Memory B cell (primary cell): ENCODE measurements around the gene FREY1.

ENCODE experiments used
- ATAC-seq: fragments of 150-1000 bp; cut with Tn5 transposase; 2 replicates; pipeline ENCODE4 v1.10.0; 2021; ENCODE audit warnings: low read depth, mild to moderate bottlenecking, moderate library complexity
- DNase-seq, 2 donors: peaks; one replicate each; pipeline ENCODE4 v3.0.0; 2022; ENCODE audit warnings: low spot score in 2 of 2
- H3K27ac Mint-ChIP-seq: one replicate; pipeline ENCODE4 v1.8.0; 2022; ENCODE audit warnings: mild to moderate bottlenecking, moderate library complexity, mixed read lengths
- H3K27me3 Mint-ChIP-seq: one replicate; pipeline ENCODE4 v1.8.0; 2022; ENCODE audit warnings: mixed read lengths
- H3K36me3 Mint-ChIP-seq: one replicate; pipeline ENCODE4 v1.8.0; 2022; ENCODE audit warnings: mild to moderate bottlenecking, mixed read lengths
- H3K4me1 Mint-ChIP-seq: one replicate; pipeline ENCODE4 v1.8.0; 2022; ENCODE audit warnings: mixed read lengths
- H3K4me3 Mint-ChIP-seq: one replicate; pipeline ENCODE4 v1.8.0; 2022; ENCODE audit warnings: mild to moderate bottlenecking, moderate library complexity, mixed read lengths
- H3K9me3 Mint-ChIP-seq: one replicate; pipeline ENCODE4 v1.8.0; 2022; ENCODE audit warnings: mixed read lengths

FREY1 gene, protein sequence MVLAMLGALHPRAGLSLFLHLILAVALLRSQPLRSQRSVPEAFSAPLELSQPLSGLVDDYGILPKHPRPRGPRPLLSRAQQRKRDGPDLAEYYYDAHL

GRCh38 chr11:45906965-45907611 is at the start of gene FREY1:
Gene FREY1, minus strand, starts transcription at chr11:45907271. Its CDS starts 26 bp downstream, at chr11:45907245.
- DNase-seq = no peak
- ATAC-seq = no peak
- Mint-ChIP-seq H3K27me3 (no peaks in the 10 kb centered on the region), H3K36me3 (peaks cover 19% of the 10 kb centered on the region), H3K9me3 (no peaks in the 10 kb centered on the region), H3K4me3 (no peak within 1 kb of the TSS), H3K27ac (peak within 1 kb of the TSS; percentile 35), H3K4me1 (peaks cover 12% of the 10 kb centered on the region)

DNA sequence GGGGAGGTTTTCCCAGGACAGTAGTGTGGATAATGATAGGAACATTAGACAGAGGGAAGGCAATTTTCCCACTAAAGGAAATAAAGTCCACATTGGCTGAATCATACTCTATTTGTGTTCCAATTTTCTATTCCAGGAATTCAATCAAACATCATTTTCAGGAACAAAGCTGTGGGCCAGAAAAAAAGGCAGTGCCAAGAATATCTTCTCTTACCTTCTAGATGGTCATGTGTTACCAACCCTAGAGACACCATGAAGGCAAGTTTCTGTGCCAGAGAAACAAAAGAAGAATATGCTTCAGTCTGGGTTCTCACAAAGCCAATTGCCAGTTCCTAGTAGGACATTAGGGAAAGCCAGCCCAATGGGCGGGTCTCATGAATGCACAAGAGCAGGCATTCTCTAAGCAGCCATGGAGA is 42.9 kb upstream of the FREY1 start:
- H3K27me3 Mint-ChIP-seq = no peaks in the 10 kb centered on the region
- DNase-seq = no peak
- H3K9me3 Mint-ChIP-seq = no peaks in the 10 kb centered on the region
- peaks cover 20% of the 10 kb centered on the region for H3K36me3 Mint-ChIP-seq
- no peak overlapping the region for H3K4me3 Mint-ChIP-seq
- H3K4me1 Mint-ChIP-seq = no peaks in the 10 kb centered on the region
- H3K27ac Mint-ChIP-seq = no peak overlapping the region
- no peak for ATAC-seq

DNA sequence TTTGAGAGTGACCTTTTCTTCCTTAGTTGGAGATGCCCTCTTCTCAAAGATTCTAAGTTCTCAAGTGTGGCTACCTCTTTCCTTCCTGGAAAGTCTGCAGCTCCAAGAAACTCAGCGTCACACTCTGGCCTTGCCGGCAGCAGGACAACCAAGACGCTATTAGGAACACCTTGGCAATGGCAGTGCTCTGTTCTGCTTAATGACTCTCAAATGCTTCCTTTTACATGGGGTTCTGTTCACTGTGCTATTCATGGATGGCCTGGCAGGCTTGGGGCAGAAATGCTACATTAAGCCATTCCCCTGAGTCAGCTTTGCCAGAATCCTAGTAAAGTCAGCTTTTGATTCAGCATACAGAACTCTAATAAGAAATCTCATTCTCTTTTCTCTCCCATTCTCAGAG is 41.3 kb upstream of the FREY1 start:
- no peak overlapping the region for H3K27ac Mint-ChIP-seq
- no peak overlapping the region for H3K4me3 Mint-ChIP-seq
- ATAC-seq (no peak), DNase-seq (no peak)
- H3K36me3 Mint-ChIP-seq = peaks cover 23% of the 10 kb centered on the region
- no peaks in the 10 kb centered on the region for H3K9me3 Mint-ChIP-seq
- H3K4me1 Mint-ChIP-seq = no peaks in the 10 kb centered on the region
- no peaks in the 10 kb centered on the region for H3K27me3 Mint-ChIP-seq

DNA sequence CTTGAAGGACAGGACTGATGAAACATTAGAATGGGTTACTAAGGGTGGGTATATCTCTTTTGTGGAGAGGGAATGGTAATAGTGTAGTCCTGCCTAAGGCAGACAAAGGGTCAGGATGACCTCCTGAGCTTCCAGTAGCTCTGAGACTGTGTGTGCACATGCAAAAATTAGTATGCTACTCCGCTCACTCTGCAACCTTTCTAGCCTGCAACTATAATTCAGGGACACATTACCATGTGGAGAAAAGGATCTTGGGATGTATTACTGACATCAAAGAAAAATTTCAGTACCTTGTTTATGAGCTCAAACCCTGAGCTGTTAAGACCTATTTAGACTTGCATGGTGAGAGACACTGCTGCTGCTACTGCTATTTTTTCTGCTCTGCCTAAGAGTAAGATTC is 40.8 kb upstream of the FREY1 start:
- Mint-ChIP-seq H3K4me3 (no peak overlapping the region), H3K4me1 (no peaks in the 10 kb centered on the region), H3K9me3 (no peaks in the 10 kb centered on the region), H3K27ac (no peak overlapping the region), H3K36me3 (peaks cover 22% of the 10 kb centered on the region), H3K27me3 (no peaks in the 10 kb centered on the region)
- no peak for ATAC-seq
- no peak for DNase-seq

DNA sequence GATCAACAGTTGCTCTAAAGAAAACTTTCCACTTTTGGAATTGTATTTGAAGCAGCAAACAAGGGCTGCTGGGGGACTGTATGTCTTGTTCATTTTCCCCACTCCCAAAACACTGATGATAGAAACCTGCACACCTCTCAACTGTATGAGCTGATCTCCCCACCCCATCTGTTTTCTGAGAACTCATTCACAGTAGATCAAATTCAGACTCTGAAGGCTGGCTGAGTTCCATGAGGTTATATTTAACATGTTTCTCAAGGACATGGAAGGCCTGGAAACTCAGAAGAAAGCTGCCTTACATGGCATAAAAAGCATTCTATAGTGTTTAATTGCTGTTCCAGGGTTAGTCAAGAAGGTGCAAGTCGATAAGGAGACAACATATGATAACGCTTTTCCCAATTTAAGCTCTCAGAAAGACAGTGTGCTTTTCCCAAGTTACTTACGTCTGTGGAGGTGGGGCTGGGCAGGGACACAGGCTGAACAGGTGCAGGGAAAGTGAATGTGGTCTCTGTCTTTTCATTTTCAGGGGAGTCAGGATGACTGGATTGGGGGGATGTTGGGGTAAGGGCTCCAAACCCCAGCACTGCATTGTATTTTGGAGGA is 38.4 kb upstream of the FREY1 start:
- H3K4me3 Mint-ChIP-seq = no peak overlapping the region
- DNase-seq = no peak
- H3K36me3 Mint-ChIP-seq = peaks cover 24% of the 10 kb centered on the region
- no peaks in the 10 kb centered on the region for H3K4me1 Mint-ChIP-seq
- no peak overlapping the region for H3K27ac Mint-ChIP-seq
- no peaks in the 10 kb centered on the region for H3K9me3 Mint-ChIP-seq
- no peak for ATAC-seq
- no peaks in the 10 kb centered on the region for H3K27me3 Mint-ChIP-seq

- Mint-ChIP-seq H3K4me1 (peaks cover 8% of the 10 kb centered on the region), H3K9me3 (no peaks in the 10 kb centered on the region), H3K36me3 (peaks cover 18% of the 10 kb centered on the region), H3K27ac (no peak overlapping the region), H3K4me3 (no peak overlapping the region), H3K27me3 (no peaks in the 10 kb centered on the region)
- ATAC-seq (no peak), DNase-seq (no peak)
Observed at GRCh38 chr11:45942381-45942780, 35.3 kb upstream of the FREY1 start.

- Mint-ChIP-seq H3K27me3 (no peaks in the 10 kb centered on the region), H3K9me3 (no peaks in the 10 kb centered on the region), H3K4me1 (peaks cover 12% of the 10 kb centered on the region), H3K4me3 (no peak overlapping the region), H3K36me3 (peaks cover 18% of the 10 kb centered on the region), H3K27ac (no peak overlapping the region)
- ATAC-seq (no peak), DNase-seq (no peak)
Observed at GRCh38 chr11:45941285-45941684, 34.2 kb upstream of the FREY1 start.

- peaks cover 18% of the 10 kb centered on the region for H3K4me1 Mint-ChIP-seq
- peaks cover 7% of the 10 kb centered on the region for H3K36me3 Mint-ChIP-seq
- no peaks in the 10 kb centered on the region for H3K9me3 Mint-ChIP-seq
- H3K4me3 Mint-ChIP-seq = no peak overlapping the region
- H3K27me3 Mint-ChIP-seq = no peaks in the 10 kb centered on the region
- ATAC-seq (no peak), DNase-seq (no peak)
- H3K27ac Mint-ChIP-seq = no peak overlapping the region
Observed at GRCh38 chr11:45939836-45940235, 32.8 kb upstream of the FREY1 start.

DNA sequence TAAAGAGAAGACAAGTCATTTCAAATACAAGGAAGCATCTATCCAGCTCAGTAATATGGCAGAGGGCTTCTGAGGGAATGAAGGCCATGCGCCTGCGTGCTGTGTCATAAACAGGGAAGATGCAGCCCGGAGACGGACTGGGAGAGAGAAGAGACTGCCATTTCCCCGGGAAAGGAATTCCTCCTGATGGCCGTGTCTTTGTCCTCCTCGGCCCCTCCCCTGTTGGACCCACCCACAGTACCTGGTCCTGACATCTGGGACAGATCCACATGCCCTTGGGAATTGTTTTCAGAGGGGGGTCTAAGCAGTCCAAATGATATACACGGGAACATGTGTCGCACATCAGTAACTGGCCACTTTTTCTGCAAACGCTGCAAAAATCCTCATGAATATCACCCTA is 30.8 kb upstream of the FREY1 start:
- Mint-ChIP-seq H3K27ac (peak overlapping the region; percentile 75), H3K27me3 (no peaks in the 10 kb centered on the region), H3K4me3 (no peak overlapping the region), H3K36me3 (peaks cover 4% of the 10 kb centered on the region), H3K4me1 (peaks cover 33% of the 10 kb centered on the region), H3K9me3 (no peaks in the 10 kb centered on the region)
- DNase-seq (no peak), ATAC-seq (no peak)

GRCh38 chr11:45936511-45937054 is 29.5 kb upstream of the FREY1 start:
- DNase-seq = no peak
- H3K9me3 Mint-ChIP-seq = no peaks in the 10 kb centered on the region
- H3K36me3 Mint-ChIP-seq = peaks cover 2% of the 10 kb centered on the region
- H3K4me1 Mint-ChIP-seq = peaks cover 43% of the 10 kb centered on the region
- H3K4me3 Mint-ChIP-seq = no peak overlapping the region
- no peak for ATAC-seq
- peak overlapping the region; percentile 71 for H3K27ac Mint-ChIP-seq
- no peaks in the 10 kb centered on the region for H3K27me3 Mint-ChIP-seq

GRCh38 chr11:45935349-45936064 is 28.4 kb upstream of the FREY1 start:
- Mint-ChIP-seq H3K27ac (no peak overlapping the region), H3K9me3 (no peaks in the 10 kb centered on the region), H3K36me3 (peaks cover 4% of the 10 kb centered on the region), H3K27me3 (no peaks in the 10 kb centered on the region), H3K4me3 (peak overlapping the region; percentile 39), H3K4me1 (peaks cover 54% of the 10 kb centered on the region)
- ATAC-seq (peak; percentile 12), DNase-seq (no peak)

GRCh38 chr11:45934580-45935318 is 27.7 kb upstream of the FREY1 start:
- Mint-ChIP-seq H3K4me1 (peaks cover 60% of the 10 kb centered on the region), H3K27me3 (no peaks in the 10 kb centered on the region), H3K36me3 (peaks cover 4% of the 10 kb centered on the region), H3K27ac (no peak overlapping the region), H3K4me3 (peak overlapping the region; percentile 21), H3K9me3 (no peaks in the 10 kb centered on the region)
- no peak for ATAC-seq
- DNase-seq = no peak

DNA sequence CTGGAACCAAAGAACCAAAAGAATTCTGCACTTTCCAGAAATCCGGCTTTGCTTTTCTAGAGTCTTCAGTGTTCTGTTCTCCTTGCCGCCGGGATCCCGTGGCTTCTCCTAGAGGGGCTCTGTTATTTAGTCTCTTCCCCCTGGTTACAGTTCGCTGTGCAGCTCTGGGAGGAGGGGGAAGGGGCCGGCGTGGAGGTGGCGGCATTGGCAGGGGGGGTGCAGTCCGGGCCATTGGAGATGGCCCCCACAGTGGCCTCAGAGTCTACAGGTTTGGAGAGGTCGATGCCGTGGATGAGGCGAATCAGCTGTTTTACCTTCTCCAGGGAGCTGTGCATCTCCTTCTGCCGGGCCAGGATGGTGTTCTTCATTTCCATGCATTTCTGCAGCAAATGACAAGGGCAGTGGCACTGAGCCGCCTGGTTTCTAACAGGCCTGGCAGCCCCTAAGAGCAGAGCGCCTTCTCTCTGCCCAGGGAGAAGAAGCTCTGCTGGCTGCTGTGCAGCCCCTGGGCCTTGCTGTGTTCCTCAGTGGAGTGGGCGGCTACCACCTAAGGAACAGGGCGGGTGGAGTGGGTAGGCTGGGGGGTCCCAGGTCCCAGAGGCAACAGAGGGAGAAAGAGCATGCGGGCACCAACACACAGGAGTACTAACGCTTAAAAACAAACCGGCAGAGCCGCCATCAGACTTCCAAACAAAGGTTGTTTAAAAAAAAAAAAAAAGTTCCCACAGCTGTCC is 26.9 kb upstream of the FREY1 start:
- peak overlapping the region; percentile 86 for H3K4me3 Mint-ChIP-seq
- H3K27me3 Mint-ChIP-seq = no peaks in the 10 kb centered on the region

More for the DNA sequence above, 26.9 kb upstream of the FREY1 start:
- Mint-ChIP-seq H3K36me3 (peaks cover 4% of the 10 kb centered on the region), H3K9me3 (no peaks in the 10 kb centered on the region), H3K4me1 (peaks cover 58% of the 10 kb centered on the region), H3K27ac (peak overlapping the region; percentile 86)
- ATAC-seq (no peak), DNase-seq (no peak)
